ENCODE results near the gene NHLRC4.

The NHLRC4 gene

GRCh38 chr16:527015-527903 is 39.5 kb upstream of the NHLRC4 start, which contains the start of gene CAPN15:
TSS of gene CAPN15 (plus strand) at chr16:527712. CDS start at chr16:546839, 19,127 bp downstream.
- TF ChIP-seq SNAI2 (CRISPR knock-in tag; IDR thresholded peaks at IDR 0.05) (peak; percentile 58; the same call in 1 of the 2 replicates), ZFP3 (CRISPR knock-in tag; IDR thresholded peaks at IDR 0.05) (peak; percentile 81), RARB (CRISPR knock-in tag; IDR thresholded peaks at IDR 0.05) (no peak), ZC3H10 (CRISPR knock-in tag; IDR thresholded peaks at IDR 0.05) (no peak), GLIS3 (CRISPR knock-in tag; IDR thresholded peaks at IDR 0.05) (0 out of 2 replicates have a peak, but pooled peaks have one; percentile 30), TSHZ2 (CRISPR knock-in tag; IDR thresholded peaks at IDR 0.05) (peak; percentile 94), CSDC2 (CRISPR knock-in tag; IDR thresholded peaks at IDR 0.05) (peak; percentile 93)
- peak; percentile 71 for ATAC-seq

GRCh38 chr16:528111-529011 is 38.4 kb upstream of the NHLRC4 start:
- no peak for TF ChIP-seq CSDC2 (CRISPR knock-in tag; IDR thresholded peaks at IDR 0.05)
- no peak for TF ChIP-seq PATZ1 (CRISPR knock-in tag; IDR thresholded peaks at IDR 0.05; ENCODE audit: borderline replicate concordance)
- no peak for TF ChIP-seq POU6F1 (CRISPR knock-in tag; IDR thresholded peaks at IDR 0.05; ENCODE audit: borderline replicate concordance, low read depth)
- no peak for TF ChIP-seq ISL1 (CRISPR knock-in tag; IDR thresholded peaks at IDR 0.05)
- ATAC-seq: peak; percentile 8

- no peak for TF ChIP-seq CSRNP3 (CRISPR knock-in tag; IDR thresholded peaks at IDR 0.05)
- TF ChIP-seq TOX (CRISPR knock-in tag; IDR thresholded peaks at IDR 0.05; ENCODE audit: borderline replicate concordance): no peak
- TF ChIP-seq ZNF8 (CRISPR knock-in tag; IDR thresholded peaks at IDR 0.05): no peak
- no peak for TF ChIP-seq BACH2 (CRISPR knock-in tag; IDR thresholded peaks at IDR 0.05; ENCODE audit: borderline replicate concordance)
- no peak for TF ChIP-seq RARB (CRISPR knock-in tag; IDR thresholded peaks at IDR 0.05)
- no peak for TF ChIP-seq POU6F1 (CRISPR knock-in tag; IDR thresholded peaks at IDR 0.05; ENCODE audit: borderline replicate concordance, low read depth)
- no peak for TF ChIP-seq OSR1 (CRISPR knock-in tag; IDR thresholded peaks at IDR 0.05)
- no peak for TF ChIP-seq CREB5 (CRISPR knock-in tag; IDR thresholded peaks at IDR 0.05; ENCODE audit: low read depth)
- TF ChIP-seq ZNF565 (CRISPR knock-in tag; conservative IDR thresholded peaks at IDR 0.05; ENCODE audit: low read depth): no peak
- TF ChIP-seq TCF4 (CRISPR knock-in tag; IDR thresholded peaks at IDR 0.05; ENCODE audit: borderline replicate concordance): no peak
- TF ChIP-seq ARNTL (CRISPR knock-in tag; IDR thresholded peaks at IDR 0.05; ENCODE audit: borderline replicate concordance, low read depth): no peak
- no peak for TF ChIP-seq PATZ1 (CRISPR knock-in tag; IDR thresholded peaks at IDR 0.05; ENCODE audit: borderline replicate concordance)
- no peak for TF ChIP-seq ZFP30 (CRISPR knock-in tag; IDR thresholded peaks at IDR 0.05)
- no peak for TF ChIP-seq GLIS3 (CRISPR knock-in tag; IDR thresholded peaks at IDR 0.05)
- ATAC-seq: no peak
Observed at GRCh38 chr16:529012-529575, 37.7 kb upstream of the NHLRC4 start.

All from SK-N-SH treated with all-trans-retinoic acid at 6 μM for 48 hours (cell line).